HEK293T (cell line): ENCODE measurements around the gene TNFAIP2.

ENCODE experiments used
- ARNT ChIP-seq: fragments of 450-650 bp; IDR thresholded peaks from 2 replicates; pipeline ENCODE4 v1.6.1; 2017; ENCODE audit warnings: mild to moderate bottlenecking
- BHLHE40 ChIP-seq: fragments of 450-650 bp; IDR thresholded peaks from 2 replicates; pipeline ENCODE4 v1.6.1; 2016; ENCODE audit warnings: mild to moderate bottlenecking, moderate library complexity, borderline replicate concordance
- ELF4 ChIP-seq: fragments of 450-650 bp; IDR thresholded peaks from 2 replicates; pipeline ENCODE4 v1.6.1; 2017; ENCODE audit warnings: antibody characterized with exemption
- FOXM1 ChIP-seq: fragments of 450-650 bp; IDR thresholded peaks from 2 replicates; pipeline ENCODE4 v1.6.1; 2017; ENCODE audit warnings: mild to moderate bottlenecking, borderline replicate concordance
- NFRKB ChIP-seq: fragments of 450-650 bp; IDR thresholded peaks from 2 replicates; pipeline ENCODE4 v1.6.1; 2016; ENCODE audit warnings: mild to moderate bottlenecking, moderate library complexity
- SP1 ChIP-seq: fragments of 450-650 bp; IDR thresholded peaks from 2 replicates; pipeline ENCODE4 v1.6.1; 2017
- SUZ12 ChIP-seq: fragments of 450-650 bp; IDR thresholded peaks from 2 replicates; pipeline ENCODE4 v1.6.1; 2016; ENCODE audit warnings: mild to moderate bottlenecking
- ZNF384 ChIP-seq: fragments of 450-650 bp; IDR thresholded peaks from 2 replicates; pipeline ENCODE4 v1.6.1; 2016
- TF ChIP-seq, protein P1 (sequence below): fragments of 450-650 bp; IDR thresholded peaks from 2 replicates; pipeline ENCODE4 v1.6.1; 2016

DNA sequence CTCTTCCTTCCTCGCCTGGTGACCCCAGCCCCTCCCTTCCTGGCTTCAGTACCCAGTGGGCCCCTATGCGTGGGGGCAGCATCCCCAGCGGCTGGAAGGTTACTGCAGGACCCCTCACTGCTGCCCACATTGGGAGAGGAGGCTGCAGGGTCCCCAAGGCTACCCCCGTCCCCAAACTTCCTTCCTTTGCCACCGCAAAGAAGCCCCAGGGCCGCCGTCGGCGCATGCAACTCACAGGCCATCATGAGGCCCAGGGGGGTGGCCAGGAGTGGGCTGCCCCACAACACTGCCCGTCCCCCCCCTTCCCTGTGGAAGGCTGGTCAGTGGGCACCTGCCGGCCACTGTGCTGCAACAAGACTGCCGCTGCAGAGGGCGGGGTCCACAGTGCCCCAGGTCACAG, 9.5 kb upstream of the TNFAIP2 start:
- no peak for TF ChIP-seq ZNF384
- TF ChIP-seq SUZ12, result no peak
- TF ChIP-seq FOXM1, result no peak
- TF ChIP-seq SP1, result no peak
- TF ChIP-seq ARNT, result no peak
- TF ChIP-seq ELF4, result no peak
- no peak for TF ChIP-seq BHLHE40
- no peak for TF ChIP-seq NFRKB
- TF ChIP-seq, protein P1, sequence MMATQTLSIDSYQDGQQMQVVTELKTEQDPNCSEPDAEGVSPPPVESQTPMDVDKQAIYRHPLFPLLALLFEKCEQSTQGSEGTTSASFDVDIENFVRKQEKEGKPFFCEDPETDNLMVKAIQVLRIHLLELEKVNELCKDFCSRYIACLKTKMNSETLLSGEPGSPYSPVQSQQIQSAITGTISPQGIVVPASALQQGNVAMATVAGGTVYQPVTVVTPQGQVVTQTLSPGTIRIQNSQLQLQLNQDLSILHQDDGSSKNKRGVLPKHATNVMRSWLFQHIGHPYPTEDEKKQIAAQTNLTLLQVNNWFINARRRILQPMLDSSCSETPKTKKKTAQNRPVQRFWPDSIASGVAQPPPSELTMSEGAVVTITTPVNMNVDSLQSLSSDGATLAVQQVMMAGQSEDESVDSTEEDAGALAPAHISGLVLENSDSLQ, result no peak
